Body of pancreas (tissue), 4 donors: Measurements from ENCODE around the gene FCGBP.
"Not testable (repeated sequence)": the region's sequence is repeated elsewhere in the genome, so short reads cannot be mapped to it uniquely, and the experiment has no call there.

Experiments used
- CTCF ChIP-seq, 7 experiments: fragments of 450-650 bp in 4 of 7; fragments of 200-600 bp in 3 of 7; sonication (generic) in 3 of 7; IDR thresholded peaks; one replicate each; pipeline ENCODE4 v1.5.1; 2016 to 2019; ENCODE audit warnings: antibody characterized with exemption in 7 of 7
- POLR2A ChIP-seq, 3 donors: fragments of 450-650 bp; IDR thresholded peaks; one replicate each; pipeline ENCODE4 v1.6.1; 2016; ENCODE audit warnings: antibody characterized with exemption in 3 of 3, mild to moderate bottlenecking in 2 of 3

GRCh38 chr19:39901681-39902080 is 32.8 kb downstream of the FCGBP start:
- not testable (repeated sequence) for TF ChIP-seq CTCF, POLR2A (IDR thresholded peaks at IDR 0.05)
